GM12878 (cell line): ENCODE data around the gene TRPM3. TPM values are rescaled to one million over a fixed set of nuclear protein-coding genes. Genes with fewer than 3 reads are reported as not detected.

Experiments
- ATAC-seq: fragments of 200-7000 bp; cut with Tn5 transposase; 3 replicates; pipeline ENCODE4 v1.9.1; 2020; ENCODE audit warnings: mild to moderate bottlenecking, moderate library complexity
- BruUV-seq: library from RNA; stranded (reverse); fragments of 400-500 nt; replicated peaks from 2 replicates; lab custom pipeline; 2021; lab: Mats Ljungman, UMichigan
- CTCF ChIA-PET: fragments of 300-600 bp; sonication (Branson Sonifier 250); formaldehyde crosslinking; extraction: SDS; loops from one replicate; lab custom pipeline; 2021; ENCODE audit warnings: inconsistent platforms; lab: Yijun Ruan, JAX
- POLR2A ChIA-PET: fragments of 350-600 bp; formaldehyde crosslinking; extraction: SDS; loops from one replicate; lab custom pipeline; 2021; ENCODE audit warnings: inconsistent platforms; lab: Charles Lee
- RAD21 ChIA-PET: fragments of 300-600 bp; sonication (Branson Sonifier 250); formaldehyde crosslinking; loops from one replicate; lab custom pipeline; 2023; ENCODE audit warnings: antibody characterized with exemption; ENCODE audit not compliant: unreplicated experiment; lab: Charles Lee
- SMC1A ChIA-PET: fragments of 300-600 bp; sonication (Branson Sonifier 250); formaldehyde crosslinking; loops from one replicate; lab custom pipeline; 2023; ENCODE audit not compliant: unreplicated experiment, uncharacterized antibody; lab: Charles Lee
- DNase-seq: peaks from one replicate; pipeline ENCODE4 v3.0.0-alpha.2; 2011; ENCODE audit warnings: low read depth, low spot score
- FAIRE-seq: peaks from 3 replicates; lab custom pipeline; 2011; peaks lifted over from hg19 to GRCh38; lab: Jason Lieb, UNC
- H2AFZ ChIP-seq: 2 replicates; pipeline ENCODE4 v1.6.0; 2011; ENCODE audit warnings: low read depth, low read length, control low read depth; ENCODE audit not compliant: control insufficient read depth
- H3K27ac ChIP-seq: 2 replicates; pipeline ENCODE4 v1.5.1; 2011; ENCODE audit warnings: control low read depth; ENCODE audit not compliant: control insufficient read depth, insufficient read depth
- H3K27me3 ChIP-seq, 2 experiments: replicated peaks in 1 of 2; 2 replicates each; pipeline versions ENCODE4 v1.6.0 to v1.6.1; 2011; ENCODE audit warnings: low read length in 1 of 2; ENCODE audit not compliant: control insufficient read depth in 2 of 2, insufficient read depth in 2 of 2
- H3K36me3 ChIP-seq, 2 experiments: 2 replicates each; pipeline ENCODE4 v1.5.1; 2011; ENCODE audit warnings: low read length in 1 of 2; ENCODE audit not compliant: control insufficient read depth in 2 of 2, insufficient read depth in 2 of 2
- H3K4me1 ChIP-seq: 2 replicates; pipeline ENCODE4 v1.6.1; 2011; ENCODE audit warnings: mild to moderate bottlenecking, low read length, moderate library complexity, mixed read lengths; ENCODE audit not compliant: control insufficient read depth, insufficient read depth
- H3K4me2 ChIP-seq: 2 replicates; pipeline ENCODE4 v1.6.0; 2011; ENCODE audit warnings: control low read depth; ENCODE audit not compliant: control insufficient read depth, insufficient read depth
- H3K4me3 ChIP-seq: fragments of 200-600 bp; sonication (generic); 2 replicates; pipeline ENCODE4 v1.5.1; 2016
- H3K79me2 ChIP-seq: 2 replicates; pipeline ENCODE4 v1.6.0; 2011; ENCODE audit warnings: low read length; ENCODE audit not compliant: control insufficient read depth, insufficient read depth
- H3K9ac ChIP-seq: 2 replicates; pipeline ENCODE4 v1.8.0; 2011; ENCODE audit warnings: low read length, control low read depth, mixed read lengths; ENCODE audit not compliant: control insufficient read depth, insufficient read depth
- H3K9me3 ChIP-seq: replicated peaks from 3 replicates; pipeline ENCODE4 v1.5.1; 2011; ENCODE audit warnings: mild to moderate bottlenecking, low read length; ENCODE audit not compliant: control insufficient read depth, insufficient read depth
- H4K20me1 ChIP-seq: 2 replicates; pipeline ENCODE4 v1.6.0; 2011; ENCODE audit not compliant: control insufficient read depth, insufficient read depth
- BCLAF1 ChIP-seq: fragments of 450-650 bp; IDR thresholded peaks from 2 replicates; pipeline ENCODE4 v1.6.1; 2017; ENCODE audit warnings: antibody characterized with exemption, mild to moderate bottlenecking, moderate library complexity
- CBFB ChIP-seq: IDR thresholded peaks from 2 replicates; pipeline ENCODE4 v1.6.1; 2016; ENCODE audit warnings: antibody characterized with exemption, low read depth
- CEBPZ ChIP-seq: fragments of 150-350 bp; IDR thresholded peaks from 2 replicates; pipeline ENCODE4 v1.6.1; 2016; ENCODE audit warnings: low read depth, low read length
- ETV6 ChIP-seq, 2 experiments: fragments of 450-650 bp in 1 of 2; IDR thresholded peaks in 1 of 2; conservative IDR thresholded peaks in 1 of 2; 2 replicates each; pipeline ENCODE4 v1.6.1; 2014; ENCODE audit warnings: antibody characterized with exemption in 1 of 2, borderline replicate concordance in 1 of 2, low read depth in 1 of 2, mild to moderate bottlenecking in 1 of 2, moderate library complexity in 1 of 2
- HDAC6 ChIP-seq: fragments of 200-600 bp; sonication (generic); IDR thresholded peaks from one replicate; pipeline ENCODE4 v1.8.0; 2017; ENCODE audit warnings: antibody characterized with exemption; ENCODE audit not compliant: unreplicated experiment
- JUND ChIP-seq: IDR thresholded peaks from 2 replicates; pipeline ENCODE4 v1.6.1; 2012; ENCODE audit warnings: low read depth, mild to moderate bottlenecking, low read length, improper control_type of control experiment, moderate library complexity
- MTA2 ChIP-seq: fragments of 450-650 bp; IDR thresholded peaks from 2 replicates; pipeline ENCODE4 v1.6.1; 2016; ENCODE audit warnings: low read depth, mild to moderate bottlenecking, moderate library complexity
- NR2C2 ChIP-seq: IDR thresholded peaks from 2 replicates; pipeline ENCODE4 v1.6.1; 2011; ENCODE audit warnings: borderline replicate concordance, low read depth; ENCODE audit not compliant: control insufficient read depth, insufficient read length
- PML ChIP-seq: IDR thresholded peaks from 2 replicates; pipeline ENCODE4 v1.6.1; 2012; ENCODE audit warnings: low read length, inconsistent platforms
- RAD51 ChIP-seq: fragments of 450-650 bp; IDR thresholded peaks from 2 replicates; pipeline ENCODE4 v1.6.1; 2016; ENCODE audit warnings: moderate library complexity, mild to moderate bottlenecking, inconsistent platforms
- SIX5 ChIP-seq: IDR thresholded peaks from 2 replicates; pipeline ENCODE4 v1.6.1; 2011; ENCODE audit warnings: mild to moderate bottlenecking, low read depth, low read length, moderate library complexity; ENCODE audit not compliant: severe bottlenecking
- SKIL ChIP-seq: fragments of 450-650 bp; IDR thresholded peaks from 2 replicates; pipeline ENCODE4 v1.6.1; 2017; ENCODE audit warnings: mild to moderate bottlenecking, low read depth, inconsistent platforms; ENCODE audit not compliant: poor library complexity, severe bottlenecking
- SMAD5 ChIP-seq: IDR thresholded peaks from 2 replicates; pipeline ENCODE4 v1.6.1; 2016; ENCODE audit warnings: antibody characterized with exemption, low read depth
- STAT3 ChIP-seq: IDR thresholded peaks from 2 replicates; pipeline ENCODE4 v1.6.1; 2011; ENCODE audit warnings: low read depth, low read length, improper control_type of control experiment
- SUZ12 ChIP-seq: fragments of 200-600 bp; sonication (generic); IDR thresholded peaks from one replicate; pipeline ENCODE4 v1.6.1; 2018; ENCODE audit warnings: antibody characterized with exemption, mild to moderate bottlenecking; ENCODE audit not compliant: unreplicated experiment
- TCF3 ChIP-seq: IDR thresholded peaks from 2 replicates; pipeline ENCODE4 v1.6.1; 2012; ENCODE audit warnings: low read depth, mild to moderate bottlenecking, low read length, borderline replicate concordance; ENCODE audit not compliant: insufficient read depth
- ZNF384 ChIP-seq: IDR thresholded peaks from 2 replicates; pipeline ENCODE4 v1.6.1; 2012; ENCODE audit warnings: low read depth, mild to moderate bottlenecking, low read length, improper control_type of control experiment, borderline replicate concordance
- WGBS: methylation state at CpG from one replicate; pipeline ENCODE4 v1.1.6; 2016; ENCODE audit warnings: low lambda C conversion rate; ENCODE audit not compliant: insufficient replicate concordance, insufficient coverage; ENCODE audit errors: missing lambda C conversion rate; 5-methylcytosine and 5-hydroxymethylcytosine counted together
- in situ Hi-C: fragments of 300-500 bp; cut with MboI; formaldehyde crosslinking; loops from 9 replicates; pipeline ENCODE4 v1.14.3; 2018; ENCODE audit warnings: mixed read lengths
- intact Hi-C: fragments of 100-400 bp; cut with micrococcal nuclease; formaldehyde crosslinking; loops from one replicate; pipeline ENCODE4 v1.14.2; 2022; ENCODE audit not compliant: unreplicated experiment
- polyA plus RNA-seq, 11 experiments: library from polyadenylated mRNA; depleted of rRNA in 4 of 11; unstranded in 6 of 11; stranded (reverse) in 5 of 11; fragments of >200 nt; fragmentation: Nextera tagmentation in 4 of 11; fragmentation: Illumina TruSeq in 1 of 11; extraction: Ambion mirVana in 4 of 11; extraction: Trizol in 1 of 11; gene quantifications; 1 replicate in 1 of 11; 2 replicates in 10 of 11; pipeline versions ENCODE4 v1.2.1 to v1.2.3, GENCODE V29; 2011 to 2016; ENCODE audit warnings: inconsistent platforms in 2 of 11, missing spikeins in 2 of 11, low read depth in 1 of 11
- total RNA-seq, 4 experiments: library from RNA; depleted of rRNA in 3 of 4; stranded (reverse); fragments of >200 nt in 3 of 4; fragmentation: Illumina TruSeq in 1 of 4; extraction: Trizol in 1 of 4; gene quantifications; 2 replicates each; pipeline versions ENCODE4 v1.2.1 to v1.2.3, GENCODE V29; 2013 to 2021

TRPM3 gene
- total and polyA plus RNA-seq, 10 of the 15 experiments (the other 5 are each of a cell fraction or from before 2014, with no cell fraction given): not detected

GRCh38 chr9:70978085-70978484, 143.3 kb downstream of the TRPM3 start:
- no peak overlapping the region for H3K4me3 ChIP-seq
- FAIRE-seq (no peak), ATAC-seq (no peak), DNase-seq (no peak)
- in situ Hi-C loops: no loop called here
- no peaks in the 10 kb centered on the region for H3K27me3 ChIP-seq
- H3K4me1 ChIP-seq: no peaks in the 10 kb centered on the region
- no peak overlapping the region for H3K27ac ChIP-seq
- H3K4me2 ChIP-seq: no peak overlapping the region
- CTCF ChIA-PET: interaction anchor here (1.3 kb wide), 1 partner anchor 17 kb away, joined by 3 read pairs; no protein-coding TSS in a partner anchor
- WGBS: 8% methylated on average over 3 of the region's 3 CpGs
- no peak overlapping the region for H2AFZ ChIP-seq
- intact Hi-C loops: no loop called here
- no peaks in the 10 kb centered on the region for H3K36me3 ChIP-seq
- no peaks in the 10 kb centered on the region for H4K20me1 ChIP-seq
- POLR2A ChIA-PET: no interaction called here
- H3K79me2 ChIP-seq: no peaks in the 10 kb centered on the region
- RAD21 ChIA-PET: no interaction called here
- no peaks in the 10 kb centered on the region for H3K9me3 ChIP-seq
- SMC1A ChIA-PET: no interaction called here
- BruUV-seq: no TSS peak
- no peak overlapping the region for H3K9ac ChIP-seq
- TF ChIP-seq CBFB: no peak
- TF ChIP-seq RAD51: no peak
- TF ChIP-seq TCF3: no peak
- no peak for TF ChIP-seq SIX5
- TF ChIP-seq ZNF384: no peak
- no peak for TF ChIP-seq BCLAF1
- no peak for TF ChIP-seq PML
- TF ChIP-seq STAT3: no peak
- no peak for TF ChIP-seq HDAC6
- TF ChIP-seq SKIL: no peak
- TF ChIP-seq NR2C2: no peak
- no peak for TF ChIP-seq CEBPZ
- no peak for TF ChIP-seq SMAD5
- no peak for TF ChIP-seq SUZ12
- TF ChIP-seq MTA2: no peak
- TF ChIP-seq ETV6 (conservative IDR thresholded peaks at IDR 0.05 in 1 of 2, IDR thresholded peaks at IDR 0.05 in 1 of 2; ENCODE audit: borderline replicate concordance in 1 of 2, low read depth in 1 of 2): no peak
- TF ChIP-seq JUND: no peak
